AG04450 (cell line): ENCODE results near the gene EPS8L3. TPM values are rescaled to one million over a fixed set of nuclear protein-coding genes. Genes with fewer than 3 reads are reported as not detected.

Experiments used
- CTCF ChIA-PET: fragments of 300-600, 350-600 bp; formaldehyde crosslinking; extraction: SDS; loops from one replicate; lab custom pipeline; 2022; ENCODE audit warnings: antibody characterized with exemption, inconsistent platforms; lab: Charles Lee
- POLR2A ChIA-PET: fragments of 350-600 bp; formaldehyde crosslinking; extraction: SDS; loops from one replicate; lab custom pipeline; 2021; ENCODE audit warnings: antibody characterized with exemption, inconsistent platforms; lab: Yijun Ruan, JAX
- DNase-seq: peaks from one replicate; pipeline ENCODE4 v3.0.0-alpha.2; 2011; ENCODE audit warnings: low read depth, low spot score
- H3K27ac ChIP-seq: one replicate; pipeline ENCODE4 v1.5.1; 2012; ENCODE audit warnings: low read depth, low read length, control low read depth
- H3K27me3 ChIP-seq: one replicate; pipeline ENCODE4 v1.6.0; 2012; ENCODE audit warnings: low read length; ENCODE audit not compliant: control insufficient read depth, insufficient read depth
- H3K4me3 ChIP-seq: 2 replicates; pipeline ENCODE4 v1.5.1; 2011; ENCODE audit warnings: mild to moderate bottlenecking, low read depth, low read length, control low read depth
- H3K9me3 ChIP-seq: 2 replicates; pipeline ENCODE4 v1.5.1; 2012; ENCODE audit warnings: low read length; ENCODE audit not compliant: control insufficient read depth, insufficient read depth
- CTCF ChIP-seq: IDR thresholded peaks from 2 replicates; pipeline ENCODE4 v1.5.1; 2011; ENCODE audit warnings: low read depth, low read length, control low read depth, inconsistent platforms
- polyA plus RNA-seq: library from polyadenylated mRNA; depleted of rRNA; stranded (reverse); fragments of >200 nt; gene quantifications from 2 replicates; pipeline ENCODE4 v1.2.3, GENCODE V29; 2011

Gene EPS8L3
- polyA plus RNA-seq, 1 experiment: not detected

- no peak for TF ChIP-seq CTCF
- DNase-seq: no peak
- ChIA-PET CTCF (no interaction called here), POLR2A (no interaction called here)
- Histone ChIP-seq H3K9me3 (no peaks in the 10 kb centered on the region; the same call in 1 of the 2 replicates), H3K27me3 (no peaks in the 10 kb centered on the region), H3K27ac (peak overlapping the region; percentile 11), H3K4me3 (no peak overlapping the region)
These were observed 1.6 kb downstream of the EPS8L3 start for GRCh38 chr1:109762039-109762585.

GRCh38 chr1:109761227-109762038 is 2.3 kb downstream of the EPS8L3 start:
- Histone ChIP-seq H3K4me3 (no peak overlapping the region), H3K27ac (no peak overlapping the region), H3K9me3 (no peaks in the 10 kb centered on the region; the same call in 1 of the 2 replicates), H3K27me3 (no peaks in the 10 kb centered on the region)
- ChIA-PET POLR2A (no interaction called here), CTCF (no interaction called here)
- DNase-seq: no peak
- TF ChIP-seq CTCF: no peak

GRCh38 chr1:109760581-109761226 is 3.0 kb downstream of the EPS8L3 start:
- DNase-seq: no peak
- ChIA-PET POLR2A (no interaction called here), CTCF (interaction anchor here (2.2 kb wide), 1 partner anchor 121 kb away, joined by 7 read pairs; no protein-coding TSS in a partner anchor)
- H3K27me3 ChIP-seq: no peaks in the 10 kb centered on the region
- no peaks in the 10 kb centered on the region; the same call in 1 of the 2 replicates for H3K9me3 ChIP-seq
- H3K27ac ChIP-seq: no peak overlapping the region
- TF ChIP-seq CTCF: no peak
- no peak overlapping the region for H3K4me3 ChIP-seq

- no peak overlapping the region for H3K4me3 ChIP-seq
- no peaks in the 10 kb centered on the region for H3K27me3 ChIP-seq
- ChIA-PET POLR2A (no interaction called here), CTCF (interaction anchor here (2.2 kb wide), 1 partner anchor 120 kb away, joined by 7 read pairs; no protein-coding TSS in a partner anchor)
- no peak for DNase-seq
- no peaks in the 10 kb centered on the region; the same call in 1 of the 2 replicates for H3K9me3 ChIP-seq
- H3K27ac ChIP-seq: no peak overlapping the region
- TF ChIP-seq CTCF: no peak
These were observed 4.0 kb downstream of the EPS8L3 start for GRCh38 chr1:109759513-109760334.
